OCI-LY7 (cell line): ENCODE measurements around the gene LHPP.

ENCODE experiments used
- EZH2phosphoT487 ChIP-seq: fragments of 200-600 bp; sonication (generic); IDR thresholded peaks from 2 replicates; pipeline ENCODE4 v1.6.1; 2018; ENCODE audit warnings: low read depth, borderline replicate concordance, mild to moderate bottlenecking, mixed run types, antibody characterized with exemption, low read length, moderate library complexity, mixed read lengths
- TF ChIP-seq, protein P1 (sequence below): fragments of 200-600 bp; sonication (generic); conservative IDR thresholded peaks from 2 replicates; pipeline ENCODE4 v1.5.1; 2014; ENCODE audit warnings: mild to moderate bottlenecking, antibody characterized with exemption, low read length, moderate library complexity, mixed read lengths

DNA sequence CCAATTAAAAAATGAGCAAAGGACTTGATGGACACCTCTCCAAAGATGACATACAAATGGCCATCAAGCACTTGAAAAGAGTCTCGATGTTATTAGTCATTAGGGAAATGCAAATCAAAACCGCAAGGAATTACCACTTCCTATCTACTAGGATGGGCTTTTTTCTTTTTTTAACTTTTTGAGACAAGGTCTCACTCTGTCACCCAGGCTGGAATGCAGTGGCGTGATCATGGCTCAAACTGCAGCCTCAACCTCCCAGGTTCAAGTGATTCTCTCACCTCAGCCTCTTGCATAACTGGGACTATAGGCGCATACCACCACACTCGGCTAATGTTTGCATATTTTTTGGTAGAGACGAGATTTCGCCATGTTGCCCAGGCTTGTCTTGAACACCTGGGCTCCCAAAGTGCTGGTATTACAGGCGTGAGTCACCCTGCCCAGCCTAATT, 25.4 kb upstream of the LHPP start:
- TF ChIP-seq, protein P1, sequence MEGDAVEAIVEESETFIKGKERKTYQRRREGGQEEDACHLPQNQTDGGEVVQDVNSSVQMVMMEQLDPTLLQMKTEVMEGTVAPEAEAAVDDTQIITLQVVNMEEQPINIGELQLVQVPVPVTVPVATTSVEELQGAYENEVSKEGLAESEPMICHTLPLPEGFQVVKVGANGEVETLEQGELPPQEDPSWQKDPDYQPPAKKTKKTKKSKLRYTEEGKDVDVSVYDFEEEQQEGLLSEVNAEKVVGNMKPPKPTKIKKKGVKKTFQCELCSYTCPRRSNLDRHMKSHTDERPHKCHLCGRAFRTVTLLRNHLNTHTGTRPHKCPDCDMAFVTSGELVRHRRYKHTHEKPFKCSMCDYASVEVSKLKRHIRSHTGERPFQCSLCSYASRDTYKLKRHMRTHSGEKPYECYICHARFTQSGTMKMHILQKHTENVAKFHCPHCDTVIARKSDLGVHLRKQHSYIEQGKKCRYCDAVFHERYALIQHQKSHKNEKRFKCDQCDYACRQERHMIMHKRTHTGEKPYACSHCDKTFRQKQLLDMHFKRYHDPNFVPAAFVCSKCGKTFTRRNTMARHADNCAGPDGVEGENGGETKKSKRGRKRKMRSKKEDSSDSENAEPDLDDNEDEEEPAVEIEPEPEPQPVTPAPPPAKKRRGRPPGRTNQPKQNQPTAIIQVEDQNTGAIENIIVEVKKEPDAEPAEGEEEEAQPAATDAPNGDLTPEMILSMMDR: no peak
- TF ChIP-seq EZH2phosphoT487: no peak
